ENCODE measurements around the gene CLTCL1. TPM values are rescaled to one million over a fixed set of nuclear protein-coding genes. Genes with fewer than 3 reads are reported as not detected.
"Not testable (repeated sequence)": the region's sequence is repeated elsewhere in the genome, so short reads cannot be mapped to it uniquely, and the experiment has no call there.

The CLTCL1 gene
- total RNA-seq, 4 donors from 2014 or later: 111 to 311 (median 215) TPM

DNA sequence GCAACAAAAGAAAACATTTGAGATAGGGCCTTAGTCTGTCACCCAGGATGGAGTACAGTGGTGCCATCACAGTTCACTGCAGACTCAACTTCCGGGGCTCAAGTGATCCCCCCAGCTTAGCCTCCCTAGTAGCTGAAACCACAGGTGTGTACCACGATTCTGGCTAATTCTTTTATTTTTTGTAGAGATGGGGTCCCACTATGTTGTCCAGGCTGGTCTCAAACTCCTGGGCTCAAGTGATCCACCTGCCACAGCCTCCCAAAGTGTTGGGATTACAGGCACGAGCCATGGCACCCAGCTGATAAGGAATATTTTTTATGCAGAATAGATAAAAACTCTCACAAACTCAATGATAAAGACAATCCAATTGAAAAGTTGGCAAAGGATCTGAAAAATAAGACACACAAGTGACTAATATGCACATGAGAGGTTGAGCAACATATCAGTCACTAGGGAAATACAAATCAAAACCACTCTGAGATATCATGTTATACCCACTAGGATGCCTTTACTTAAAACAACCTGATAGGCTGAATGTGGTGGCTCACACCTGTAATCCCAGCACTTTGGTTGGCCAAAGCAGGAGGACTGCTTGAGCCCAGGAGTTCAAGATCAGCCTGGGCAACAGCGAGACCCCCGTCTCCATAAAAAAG is 33.9 kb upstream of the CLTCL1 start:
- peaks cover 0 to 5% (median 0%) of the 10 kb centered on the region in 3 donors for H3K9me3 ChIP-seq
- in situ Hi-C loops (cut with MboI; ENCODE audit: low sequenced_read_pairs in 4 of 4): loop anchor here in 1 of 4 donors (25.0 kb wide), 1 partner anchor 312 kb away; no protein-coding TSS in a partner anchor

GRCh38 chr22:19323420-19323819 is 31.9 kb upstream of the CLTCL1 start:
- H3K27me3 ChIP-seq; H3K4me3 ChIP-seq; H3K27ac ChIP-seq; H3K4me1 ChIP-seq; H3K9me3 ChIP-seq; intact Hi-C loops (cut with DNase I; ENCODE audit: low total_unique reads); DNase-seq; ATAC-seq; in situ Hi-C loops (cut with MboI; ENCODE audit: low sequenced_read_pairs in 4 of 4); H3K36me3 ChIP-seq: not testable (repeated sequence)

More for the DNA sequence above, 33.9 kb upstream of the CLTCL1 start:
- peak overlapping the region in 1 of 4 donors; percentile 57 for H3K27ac ChIP-seq
- H3K4me3 ChIP-seq: no peak overlapping the region
- no peak for TF ChIP-seq POLR2A (IDR thresholded peaks at IDR 0.05)
- TF ChIP-seq, protein P1, sequence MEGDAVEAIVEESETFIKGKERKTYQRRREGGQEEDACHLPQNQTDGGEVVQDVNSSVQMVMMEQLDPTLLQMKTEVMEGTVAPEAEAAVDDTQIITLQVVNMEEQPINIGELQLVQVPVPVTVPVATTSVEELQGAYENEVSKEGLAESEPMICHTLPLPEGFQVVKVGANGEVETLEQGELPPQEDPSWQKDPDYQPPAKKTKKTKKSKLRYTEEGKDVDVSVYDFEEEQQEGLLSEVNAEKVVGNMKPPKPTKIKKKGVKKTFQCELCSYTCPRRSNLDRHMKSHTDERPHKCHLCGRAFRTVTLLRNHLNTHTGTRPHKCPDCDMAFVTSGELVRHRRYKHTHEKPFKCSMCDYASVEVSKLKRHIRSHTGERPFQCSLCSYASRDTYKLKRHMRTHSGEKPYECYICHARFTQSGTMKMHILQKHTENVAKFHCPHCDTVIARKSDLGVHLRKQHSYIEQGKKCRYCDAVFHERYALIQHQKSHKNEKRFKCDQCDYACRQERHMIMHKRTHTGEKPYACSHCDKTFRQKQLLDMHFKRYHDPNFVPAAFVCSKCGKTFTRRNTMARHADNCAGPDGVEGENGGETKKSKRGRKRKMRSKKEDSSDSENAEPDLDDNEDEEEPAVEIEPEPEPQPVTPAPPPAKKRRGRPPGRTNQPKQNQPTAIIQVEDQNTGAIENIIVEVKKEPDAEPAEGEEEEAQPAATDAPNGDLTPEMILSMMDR (IDR thresholded peaks at IDR 0.05 in 4 of 5, conservative IDR thresholded peaks at IDR 0.05 in 1 of 5): no peak
- intact Hi-C loops (cut with DNase I; ENCODE audit: low total_unique reads): no loop called here
- H3K27me3 ChIP-seq: no peaks in the 10 kb centered on the region
- peaks cover 0 to 8% of the 10 kb centered on the region in 2 donors for H3K4me1 ChIP-seq
- DNase-seq: no peak
- H3K36me3 ChIP-seq: peaks cover 0 to 18% of the 10 kb centered on the region in 2 donors
- ATAC-seq: peak; percentile 81 to 92

DNA sequence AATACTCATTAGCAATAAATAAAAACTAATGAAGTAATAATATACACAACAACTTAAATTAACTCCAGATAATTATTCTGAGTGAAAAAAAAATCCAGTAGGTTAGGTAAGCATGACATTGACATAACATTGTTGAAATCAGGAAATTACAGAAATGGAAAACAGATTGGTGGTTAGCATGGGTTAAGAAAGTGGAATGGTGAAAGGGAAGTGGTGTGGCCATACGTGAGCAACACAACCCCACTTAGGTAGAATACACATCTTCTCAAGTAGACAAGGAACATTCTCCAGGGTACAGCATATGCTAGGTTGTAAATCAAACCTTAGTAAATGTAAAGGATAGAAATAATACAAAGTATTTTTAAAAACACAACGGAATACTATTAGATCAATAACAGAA is 30.2 kb upstream of the CLTCL1 start:
- Histone ChIP-seq H3K27me3 (no peaks in the 10 kb centered on the region), H3K27ac (no peak overlapping the region), H3K9me3 (peaks cover 0 to 13% (median 0%) of the 10 kb centered on the region in 3 donors), H3K4me3 (no peak overlapping the region), H3K4me1 (no peaks in the 10 kb centered on the region), H3K36me3 (no peaks in the 10 kb centered on the region)
- TF ChIP-seq POLR2A (IDR thresholded peaks at IDR 0.05): no peak
- TF ChIP-seq, protein P1 (IDR thresholded peaks at IDR 0.05 in 4 of 5, conservative IDR thresholded peaks at IDR 0.05 in 1 of 5): no peak
- DNase-seq (no peak), ATAC-seq (no peak)
- in situ Hi-C loops (cut with MboI; ENCODE audit: low sequenced_read_pairs in 4 of 4): no loop called here
- intact Hi-C loops (cut with DNase I; ENCODE audit: low total_unique reads): no loop called here

GRCh38 chr22:19320136-19320535 is 28.6 kb upstream of the CLTCL1 start:
- H3K27ac ChIP-seq; H3K36me3 ChIP-seq; H3K4me1 ChIP-seq; H3K4me3 ChIP-seq; ATAC-seq; in situ Hi-C loops (cut with MboI; ENCODE audit: low sequenced_read_pairs in 4 of 4); H3K27me3 ChIP-seq; intact Hi-C loops (cut with DNase I; ENCODE audit: low total_unique reads); DNase-seq: not testable (repeated sequence)
- H3K9me3 ChIP-seq: peaks cover 0 to 20% (median 0%) of the 10 kb centered on the region in 3 donors

DNA sequence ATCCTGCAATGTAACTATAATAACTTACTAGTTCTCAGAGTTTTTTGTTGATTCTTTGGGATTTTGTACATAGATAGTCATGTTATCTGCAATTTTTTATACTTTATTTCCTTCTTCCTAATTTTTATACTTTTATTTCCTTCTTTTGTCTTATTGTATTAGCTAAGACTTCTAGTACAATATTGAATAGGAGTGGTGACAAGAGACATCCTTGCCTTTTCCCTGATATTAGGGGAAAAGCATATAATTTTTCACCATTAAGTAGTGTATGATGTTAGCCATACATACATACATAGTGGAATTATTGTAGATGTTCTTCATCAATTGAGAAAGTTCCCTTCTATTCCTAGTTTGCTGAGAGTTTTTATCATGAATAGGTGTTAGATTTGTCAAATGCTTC is 27.8 kb upstream of the CLTCL1 start:
- in situ Hi-C loops (cut with MboI; ENCODE audit: low sequenced_read_pairs in 4 of 4): no loop called here
- intact Hi-C loops (cut with DNase I; ENCODE audit: low total_unique reads): no loop called here
- no peaks in the 10 kb centered on the region for H3K36me3 ChIP-seq
- ATAC-seq (no peak), DNase-seq (no peak)
- H3K4me3 ChIP-seq: no peak overlapping the region
- peaks cover 0 to 20% (median 0%) of the 10 kb centered on the region in 3 donors for H3K9me3 ChIP-seq
- H3K27ac ChIP-seq: no peak overlapping the region
- H3K27me3 ChIP-seq: no peaks in the 10 kb centered on the region
- H3K4me1 ChIP-seq: no peaks in the 10 kb centered on the region
- no peak for TF ChIP-seq POLR2A (IDR thresholded peaks at IDR 0.05)
- TF ChIP-seq, protein P1 (IDR thresholded peaks at IDR 0.05 in 4 of 5, conservative IDR thresholded peaks at IDR 0.05 in 1 of 5): no peak

All from gastrocnemius medialis (tissue), 4 donors.